Measurements from ENCODE around the gene LPCAT3.
"Not testable (repeated sequence)": the region's sequence is repeated elsewhere in the genome, so short reads cannot be mapped to it uniquely, and the experiment has no call there.

LPCAT3 gene

GRCh38 chr12:7037411-7037810 lies 19.1 kb upstream of the LPCAT3 start:
- not testable (repeated sequence) for DNase-seq (ENCODE audit: low spot score)

GRCh38 chr12:7035463-7035862 lies 17.2 kb upstream of the LPCAT3 start:
- DNase-seq (ENCODE audit: low spot score), result no peak

- no peak for DNase-seq (ENCODE audit: low spot score)
Observed at GRCh38 chr12:7034464-7034863, 16.2 kb upstream of the LPCAT3 start.

GRCh38 chr12:7032990-7033389 lies 14.7 kb upstream of the LPCAT3 start:
- no peak for DNase-seq (ENCODE audit: low spot score)

GRCh38 chr12:7031306-7031705 lies 13.0 kb upstream of the LPCAT3 start:
- no peak for DNase-seq (ENCODE audit: low spot score)

- DNase-seq (ENCODE audit: low spot score), result no peak
Observed at GRCh38 chr12:7026854-7027253, 8.6 kb upstream of the LPCAT3 start.

GRCh38 chr12:7023114-7023513 lies 4.8 kb upstream of the LPCAT3 start:
- no peak for DNase-seq (ENCODE audit: low spot score)

GRCh38 chr12:7021956-7022355 lies 3.7 kb upstream of the LPCAT3 start:
- no peak for DNase-seq (ENCODE audit: low spot score)

- no peak for DNase-seq (ENCODE audit: low spot score)
Observed at GRCh38 chr12:7019043-7019569, 830 bp upstream of the LPCAT3 start.

GRCh38 chr12:7017870-7018349 lies 366 bp downstream of the LPCAT3 start:
- no peak for DNase-seq (ENCODE audit: low spot score)

GRCh38 chr12:7016958-7017571 lies 1.2 kb downstream of the LPCAT3 start:
- DNase-seq (ENCODE audit: low spot score), result no peak

GRCh38 chr12:7015555-7016370 lies 2.5 kb downstream of the LPCAT3 start:
- no peak for DNase-seq (ENCODE audit: low spot score)

- no peak for DNase-seq (ENCODE audit: low spot score)
Observed at GRCh38 chr12:7013101-7013500, 5.2 kb downstream of the LPCAT3 start.

- DNase-seq (ENCODE audit: low spot score), result no peak
Observed at GRCh38 chr12:7012024-7012607, 6.2 kb downstream of the LPCAT3 start.

GRCh38 chr12:7011398-7011797 lies 6.9 kb downstream of the LPCAT3 start:
- DNase-seq (ENCODE audit: low spot score), result not testable (repeated sequence)

GRCh38 chr12:7009512-7009911 lies 8.8 kb downstream of the LPCAT3 start:
- no peak for DNase-seq (ENCODE audit: low spot score)

GRCh38 chr12:7008864-7009263 lies 9.4 kb downstream of the LPCAT3 start:
- no peak for DNase-seq (ENCODE audit: low spot score)

GRCh38 chr12:7006639-7007038 lies 11.6 kb downstream of the LPCAT3 start:
- no peak for DNase-seq (ENCODE audit: low spot score)

- no peak for DNase-seq (ENCODE audit: low spot score)
Observed at GRCh38 chr12:7005311-7005710, 13.0 kb downstream of the LPCAT3 start.

GRCh38 chr12:7004840-7005239 lies 13.4 kb downstream of the LPCAT3 start:
- DNase-seq (ENCODE audit: low spot score), result no peak

GRCh38 chr12:7004287-7004803 lies 13.9 kb downstream of the LPCAT3 start:
- no peak for DNase-seq (ENCODE audit: low spot score)

- DNase-seq (ENCODE audit: low spot score), result no peak
Observed at GRCh38 chr12:7001921-7002591, 16.2 kb downstream of the LPCAT3 start.
